Measurements from ENCODE around the gene PLPP4.

Gene PLPP4

GRCh38 chr10:120486671-120487205, 29.7 kb downstream of the PLPP4 start:
- in situ Hi-C loops (cut with HindIII; ENCODE audit: low pct_ligation_motif_present, low sequenced_read_pairs) = no loop called here
- no peak for TF ChIP-seq CTCF (IDR thresholded peaks at IDR 0.05; ENCODE audit: low read depth, low read length, missing control alignments)
- Histone ChIP-seq H3K36me3 (replicated peaks) (no peaks in the 10 kb centered on the region), H3K4me3 (ENCODE audit: low read depth, low read length) (no peak overlapping the region), H3K27ac (no peak overlapping the region), H3K27me3 (replicated peaks) (no peaks in the 10 kb centered on the region)
- DNase-seq = no peak

GRCh38 chr10:120490288-120490687, 33.3 kb downstream of the PLPP4 start:
- Histone ChIP-seq H3K4me3 (ENCODE audit: low read depth, low read length) (no peak overlapping the region), H3K27ac (no peak overlapping the region), H3K36me3 (replicated peaks) (no peaks in the 10 kb centered on the region), H3K27me3 (replicated peaks) (no peaks in the 10 kb centered on the region)
- in situ Hi-C loops (cut with HindIII; ENCODE audit: low pct_ligation_motif_present, low sequenced_read_pairs) = no loop called here
- no peak for DNase-seq
- no peak for TF ChIP-seq CTCF (IDR thresholded peaks at IDR 0.05; ENCODE audit: low read depth, low read length, missing control alignments)

GRCh38 chr10:120492346-120492745, 35.3 kb downstream of the PLPP4 start:
- in situ Hi-C loops (cut with HindIII; ENCODE audit: low pct_ligation_motif_present, low sequenced_read_pairs) = no loop called here

GRCh38 chr10:120493411-120494312, 36.6 kb downstream of the PLPP4 start:
- TF ChIP-seq CTCF (IDR thresholded peaks at IDR 0.05; ENCODE audit: low read depth, low read length, missing control alignments) = no peak
- in situ Hi-C loops (cut with HindIII; ENCODE audit: low pct_ligation_motif_present, low sequenced_read_pairs) = no loop called here
- Histone ChIP-seq H3K36me3 (replicated peaks) (no peaks in the 10 kb centered on the region), H3K27me3 (replicated peaks) (no peaks in the 10 kb centered on the region), H3K27ac (no peak overlapping the region), H3K4me3 (ENCODE audit: low read depth, low read length) (no peak overlapping the region)
- no peak for DNase-seq

More at GRCh38 chr10:120492346-120492745, 35.3 kb downstream of the PLPP4 start:
- Histone ChIP-seq H3K27ac (no peak overlapping the region), H3K4me3 (ENCODE audit: low read depth, low read length) (no peak overlapping the region), H3K36me3 (replicated peaks) (no peaks in the 10 kb centered on the region), H3K27me3 (replicated peaks) (no peaks in the 10 kb centered on the region)
- peak; percentile 17 for DNase-seq
- TF ChIP-seq CTCF (IDR thresholded peaks at IDR 0.05; ENCODE audit: low read depth, low read length, missing control alignments) = no peak

GRCh38 chr10:120494313-120494710, 37.3 kb downstream of the PLPP4 start:
- Histone ChIP-seq H3K36me3 (replicated peaks) (no peaks in the 10 kb centered on the region), H3K4me3 (ENCODE audit: low read depth, low read length) (no peak overlapping the region), H3K27ac (no peak overlapping the region), H3K27me3 (replicated peaks) (no peaks in the 10 kb centered on the region)
- no peak for TF ChIP-seq CTCF (IDR thresholded peaks at IDR 0.05; ENCODE audit: low read depth, low read length, missing control alignments)
- DNase-seq = no peak
- in situ Hi-C loops (cut with HindIII; ENCODE audit: low pct_ligation_motif_present, low sequenced_read_pairs) = no loop called here
